GM12864 (cell line): ENCODE results near the gene AFF4.

Experiments
- DNase-seq: peaks from one replicate; pipeline ENCODE4 v3.0.0-alpha.2; 2011; ENCODE audit warnings: low read depth
- H3K4me3 ChIP-seq: 2 replicates; pipeline ENCODE4 v1.5.1; 2011; ENCODE audit warnings: mild to moderate bottlenecking, low read depth, low read length, control low read depth
- TF ChIP-seq, protein P1 (sequence below): IDR thresholded peaks from 2 replicates; pipeline ENCODE4 v1.5.1; 2011; ENCODE audit warnings: low read depth, mild to moderate bottlenecking, moderate library complexity, low read length, control low read depth, inconsistent platforms; ENCODE audit errors: missing control alignments

The AFF4 gene

DNA sequence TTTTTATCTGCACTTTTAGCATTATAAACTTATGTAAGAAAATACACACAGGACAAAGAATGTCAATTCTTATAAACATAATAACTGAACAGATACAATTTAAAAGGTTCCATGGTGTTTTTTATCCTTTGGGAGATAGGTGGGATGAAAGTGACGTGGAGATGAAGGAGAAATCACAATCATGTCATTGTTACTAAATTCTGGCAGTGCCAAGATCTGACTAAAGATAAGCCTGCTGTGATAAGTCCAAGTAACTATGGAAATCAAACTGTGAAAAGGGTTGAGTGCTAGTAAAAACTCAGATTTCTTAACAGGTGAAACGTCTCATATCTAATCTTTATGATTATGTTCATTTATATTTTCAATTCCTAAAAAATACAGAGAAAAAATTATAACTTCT is 78.9 kb downstream of the AFF4 start:
- TF ChIP-seq, protein P1, sequence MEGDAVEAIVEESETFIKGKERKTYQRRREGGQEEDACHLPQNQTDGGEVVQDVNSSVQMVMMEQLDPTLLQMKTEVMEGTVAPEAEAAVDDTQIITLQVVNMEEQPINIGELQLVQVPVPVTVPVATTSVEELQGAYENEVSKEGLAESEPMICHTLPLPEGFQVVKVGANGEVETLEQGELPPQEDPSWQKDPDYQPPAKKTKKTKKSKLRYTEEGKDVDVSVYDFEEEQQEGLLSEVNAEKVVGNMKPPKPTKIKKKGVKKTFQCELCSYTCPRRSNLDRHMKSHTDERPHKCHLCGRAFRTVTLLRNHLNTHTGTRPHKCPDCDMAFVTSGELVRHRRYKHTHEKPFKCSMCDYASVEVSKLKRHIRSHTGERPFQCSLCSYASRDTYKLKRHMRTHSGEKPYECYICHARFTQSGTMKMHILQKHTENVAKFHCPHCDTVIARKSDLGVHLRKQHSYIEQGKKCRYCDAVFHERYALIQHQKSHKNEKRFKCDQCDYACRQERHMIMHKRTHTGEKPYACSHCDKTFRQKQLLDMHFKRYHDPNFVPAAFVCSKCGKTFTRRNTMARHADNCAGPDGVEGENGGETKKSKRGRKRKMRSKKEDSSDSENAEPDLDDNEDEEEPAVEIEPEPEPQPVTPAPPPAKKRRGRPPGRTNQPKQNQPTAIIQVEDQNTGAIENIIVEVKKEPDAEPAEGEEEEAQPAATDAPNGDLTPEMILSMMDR, result no peak
- DNase-seq, result no peak
- no peak overlapping the region for H3K4me3 ChIP-seq

DNA sequence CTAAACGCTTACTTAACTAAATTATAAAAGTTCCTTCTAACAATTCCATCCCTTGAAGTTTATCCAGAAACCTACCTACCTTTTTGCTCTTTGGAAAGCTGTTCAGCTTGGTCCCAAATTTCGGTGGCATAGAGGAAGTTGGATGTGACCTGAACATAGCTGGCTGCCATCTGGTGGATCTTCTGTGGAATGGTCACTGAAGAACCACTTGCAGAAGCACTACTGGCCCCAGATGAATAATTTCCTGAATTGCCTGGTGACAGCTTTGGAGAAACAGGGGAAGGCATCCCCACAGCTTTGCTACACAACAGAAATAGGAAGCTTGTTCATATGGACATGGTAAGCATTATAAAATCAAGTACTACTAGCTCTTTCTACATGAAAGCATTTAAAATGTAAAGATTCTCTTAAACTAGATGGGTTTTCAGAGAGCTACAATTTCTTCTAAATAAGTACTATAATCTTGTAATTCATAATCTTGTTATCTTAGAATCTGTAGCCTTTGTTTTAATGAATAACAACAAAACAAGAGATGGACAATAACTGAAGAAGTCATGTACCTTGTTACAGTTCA is 80.1 kb downstream of the AFF4 start:
- TF ChIP-seq, protein P1, result peak; percentile 69
- H3K4me3 ChIP-seq, result no peak overlapping the region
- DNase-seq, result no peak

DNA sequence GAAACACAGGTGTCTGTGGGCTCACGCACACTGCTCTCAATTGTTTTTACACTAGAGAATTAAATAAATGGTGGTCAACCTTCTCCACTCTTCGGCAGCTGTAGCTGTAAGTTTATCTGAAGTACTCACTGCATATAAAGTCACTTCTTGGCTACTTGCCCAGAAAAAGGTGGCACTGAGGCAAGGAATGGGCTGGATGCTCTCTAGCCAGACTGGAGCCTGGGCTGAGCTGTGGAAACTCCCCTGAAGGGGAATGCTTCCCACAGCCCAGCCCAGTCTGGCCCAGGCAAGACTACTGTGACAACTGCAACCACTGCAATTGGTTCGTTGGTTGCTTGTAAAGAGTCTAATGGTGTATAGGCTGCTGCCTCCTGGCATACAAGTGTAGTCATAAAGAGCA is 85.5 kb downstream of the AFF4 start:
- TF ChIP-seq, protein P1, result no peak
- DNase-seq, result no peak
- H3K4me3 ChIP-seq, result no peak overlapping the region

DNA sequence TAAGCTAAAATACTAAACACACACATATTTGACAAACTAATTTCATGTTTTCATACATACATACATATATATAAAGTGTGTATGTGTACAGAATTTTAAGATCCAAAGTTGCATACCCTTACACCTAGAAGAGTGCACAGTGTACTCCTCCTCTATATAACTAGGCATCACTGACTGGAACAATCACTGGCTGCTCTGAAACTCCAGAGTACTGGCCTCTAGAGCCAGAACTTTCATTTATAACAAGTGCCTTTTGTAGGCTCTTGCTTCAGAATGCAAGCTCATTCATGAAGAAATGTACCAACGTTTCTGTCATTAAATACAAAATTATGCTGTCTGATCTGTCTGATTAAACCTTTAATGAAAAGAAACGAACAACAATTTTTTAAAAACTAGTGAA is 86.0 kb downstream of the AFF4 start:
- TF ChIP-seq, protein P1, result no peak
- DNase-seq, result no peak
- H3K4me3 ChIP-seq, result no peak overlapping the region

DNA sequence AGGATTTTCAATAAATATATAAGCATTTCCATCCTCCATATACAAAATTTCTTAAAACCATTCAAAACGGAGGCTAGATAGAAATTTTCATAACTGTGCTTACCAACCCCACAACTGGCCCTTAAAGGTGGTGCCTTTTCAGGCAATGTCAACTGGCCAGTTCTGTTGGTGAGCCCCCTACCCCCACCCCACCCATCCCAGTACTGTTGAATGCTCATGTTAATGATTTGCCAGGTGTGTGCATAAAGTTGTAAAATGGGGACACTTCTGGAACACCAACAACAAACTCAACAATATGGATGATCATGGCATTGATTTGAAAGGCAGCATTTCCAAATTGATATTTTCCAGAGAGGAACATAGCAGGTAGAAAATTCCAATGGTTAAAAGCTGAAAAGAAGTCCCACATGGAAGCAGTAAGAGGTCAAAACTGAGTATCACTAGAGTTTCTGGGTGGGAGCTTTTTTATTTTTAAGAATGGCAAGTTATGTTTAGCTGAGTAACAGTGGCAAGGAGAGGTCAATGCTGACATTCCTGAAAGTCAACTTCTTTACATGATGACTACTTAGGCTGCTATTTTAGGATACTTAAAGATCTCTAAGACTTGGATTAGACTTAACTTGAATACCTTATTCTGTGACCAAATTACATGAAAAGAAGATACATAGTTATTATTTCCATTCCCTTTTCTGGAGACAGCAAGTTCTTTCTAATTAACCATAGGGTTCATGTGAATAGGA is 87.2 kb downstream of the AFF4 start:
- no peak for DNase-seq
- TF ChIP-seq, protein P1, result no peak
- no peak overlapping the region for H3K4me3 ChIP-seq

DNA sequence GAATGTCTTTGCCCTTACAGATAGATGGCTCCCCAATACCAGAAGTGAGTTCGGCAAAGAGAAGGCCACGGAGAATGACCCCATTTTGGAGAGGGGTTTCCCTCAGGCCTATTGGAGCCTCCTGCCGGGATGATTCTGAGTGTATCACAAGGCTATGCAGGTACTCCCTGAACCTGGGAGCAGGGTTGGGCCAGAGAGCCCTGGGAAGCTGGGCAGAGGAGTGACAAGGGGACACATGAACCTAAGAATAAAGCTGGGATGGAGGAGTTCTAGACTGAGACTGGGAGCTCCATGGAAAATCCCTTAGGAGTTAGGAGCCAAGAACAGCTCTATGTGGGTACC is 89.5 kb downstream of the AFF4 start:
- no peak for DNase-seq
- no peak overlapping the region for H3K4me3 ChIP-seq
- TF ChIP-seq, protein P1, result no peak
